OCI-LY7 (cell line): ENCODE measurements around the gene GALK1. TPM values are rescaled to one million over a fixed set of nuclear protein-coding genes. Genes with fewer than 3 reads are reported as not detected.

Experiments used
- Bru-seq: library from RNA; stranded (reverse); fragments of 400-500 nt; gene quantifications from one replicate; lab custom pipeline; 2021; lab: Mats Ljungman, UMichigan
- BruChase-seq, 2 experiments: library from RNA; stranded (reverse); fragments of 400-500 nt; gene quantifications; one replicate each; lab custom pipeline; 2021; lab: Mats Ljungman, UMichigan
- BruUV-seq: library from RNA; stranded (reverse); fragments of 400-500 nt; replicated peaks from 2 replicates; lab custom pipeline; 2021; lab: Mats Ljungman, UMichigan
- CTCF ChIA-PET: fragments of 300-600 bp; sonication (Branson Sonifier 250); formaldehyde crosslinking; loops from one replicate; lab custom pipeline; 2022; ENCODE audit warnings: antibody characterized with exemption; ENCODE audit not compliant: unreplicated experiment; lab: Charles Lee
- POLR2A ChIA-PET: fragments of 300-600 bp; sonication (Branson Sonifier 250); formaldehyde crosslinking; loops from one replicate; lab custom pipeline; 2022; ENCODE audit warnings: antibody characterized with exemption; lab: Charles Lee
- DNase-seq: peaks from one replicate; pipeline ENCODE4 v3.0.0-alpha.2; 2015; ENCODE audit warnings: low spot score
- H2AFZ ChIP-seq: fragments of 200-600 bp; sonication (generic), shearing (Covaris generic); 2 replicates; pipeline ENCODE4 v1.6.1; 2014; ENCODE audit warnings: mild to moderate bottlenecking, antibody characterized with exemption, low read length, moderate library complexity
- H3K27ac ChIP-seq: fragments of 200-600 bp; sonication (generic); 2 replicates; pipeline ENCODE4 v1.5.1; 2014; ENCODE audit warnings: mixed run types, low read depth, mild to moderate bottlenecking, moderate library complexity, low read length, inconsistent platforms; ENCODE audit not compliant: poor library complexity, severe bottlenecking
- H3K36me3 ChIP-seq: fragments of 200-600 bp; sonication (generic); 2 replicates; pipeline ENCODE4 v1.6.1; 2014; ENCODE audit warnings: mild to moderate bottlenecking, antibody characterized with exemption, low read length, moderate library complexity, mixed read lengths; ENCODE audit not compliant: insufficient read depth
- H3K4me1 ChIP-seq: fragments of 200-600 bp; sonication (generic); 2 replicates; pipeline ENCODE4 v1.5.1; 2014; ENCODE audit warnings: mild to moderate bottlenecking, low read length; ENCODE audit not compliant: insufficient read depth, poor library complexity, severe bottlenecking
- H3K4me2 ChIP-seq: fragments of 200-600 bp; sonication (generic); 2 replicates; pipeline ENCODE4 v1.6.1; 2014; ENCODE audit warnings: mild to moderate bottlenecking, low read length
- H3K4me3 ChIP-seq: fragments of 200-600 bp; sonication (generic); 2 replicates; pipeline ENCODE4 v1.5.1; 2014; ENCODE audit warnings: mild to moderate bottlenecking, low read depth, low read length; ENCODE audit not compliant: poor library complexity, severe bottlenecking
- H3K79me2 ChIP-seq: fragments of 200-600 bp; sonication (generic); 2 replicates; pipeline ENCODE4 v1.6.1; 2016; ENCODE audit warnings: low read depth, mild to moderate bottlenecking, low read length, moderate library complexity, mixed read lengths; ENCODE audit not compliant: insufficient read depth
- H3K9me2 ChIP-seq: fragments of 200-600 bp; sonication (generic); 2 replicates; pipeline ENCODE4 v1.6.1; 2016; ENCODE audit warnings: mild to moderate bottlenecking, low read length, mixed read lengths; ENCODE audit not compliant: insufficient read depth
- H3K9me3 ChIP-seq: fragments of 200-600 bp; sonication (generic); 2 replicates; pipeline ENCODE4 v1.6.1; 2014; ENCODE audit warnings: mild to moderate bottlenecking, mixed run types, low read length, mixed read lengths
- H4K20me1 ChIP-seq: fragments of 200-600 bp; sonication (generic); 2 replicates; pipeline ENCODE4 v1.6.1; 2014; ENCODE audit warnings: mild to moderate bottlenecking, antibody characterized with exemption, low read length, moderate library complexity, mixed read lengths; ENCODE audit not compliant: insufficient read depth
- CTCF ChIP-seq: fragments of 200-600 bp; sonication (generic); conservative IDR thresholded peaks from 2 replicates; pipeline ENCODE4 v1.5.1; 2014; ENCODE audit warnings: mild to moderate bottlenecking, antibody characterized with exemption, low read length, moderate library complexity, mixed read lengths
- EZH2phosphoT487 ChIP-seq: fragments of 200-600 bp; sonication (generic); IDR thresholded peaks from 2 replicates; pipeline ENCODE4 v1.6.1; 2018; ENCODE audit warnings: low read depth, borderline replicate concordance, mild to moderate bottlenecking, mixed run types, antibody characterized with exemption, low read length, moderate library complexity, mixed read lengths
- intact Hi-C: fragments of 100-400 bp; cut with micrococcal nuclease; formaldehyde crosslinking; loops from one replicate; pipeline ENCODE4 v1.10.0; 2022; ENCODE audit not compliant: unreplicated experiment
- long read RNA-seq: library from polyadenylated mRNA; stranded (forward); transcript quantifications from one replicate; pipeline ENCODE4 v2.0.0, GENCODE V29; 2022
- total RNA-seq, 2 experiments: library from RNA; depleted of rRNA in 1 of 2; stranded (reverse); fragments of >200 nt in 1 of 2; shearing (Covaris generic) in 1 of 2; gene quantifications; 2 replicates each; pipeline ENCODE4 v1.2.3, GENCODE V29; 2014 to 2022

Gene GALK1
- total RNA-seq (2014; rRNA removed; shearing (Covaris generic)), result 88.2 and 99.4 TPM in 2 replicates
- total RNA-seq (2022), result 74.8 and 76.5 TPM in 2 replicates
- percentile 43 among the genes with signal in this experiment for Bru-seq, nascent RNA
- BruChase-seq, experiment 1, labeled RNA remaining after a 6-hour chase, result percentile 39 among the genes with signal in this experiment
- percentile 41 among the genes with signal in this experiment for BruChase-seq, experiment 2, labeled RNA remaining after a 2-hour chase
- long read RNA-seq, transcript GALK1-205 (8 exons, 1,866 nt), result major isoform, 106 of 139 reads
- long read RNA-seq, partial matches to known transcripts, result 18 of 139 reads
- long read RNA-seq, other reads (novel, unspliced or antisense), result 12 of 139 reads

GRCh38 chr17:75764711-75765421 is at the start of gene GALK1:
Gene GALK1, minus strand, starts transcription at chr17:75765192. Its CDS starts 56 bp downstream, at chr17:75765136.
- H3K79me2 ChIP-seq, result no peaks in the 10 kb centered on the region
- CTCF ChIA-PET, result interaction anchor here (0.9 to 3.1 kb wide), 4 partner anchors 12 to 82 kb away, joined by 3 to 15 read pairs (median 5); partner anchors contain the start of gene UNK
- H4K20me1 ChIP-seq, result no peaks in the 10 kb centered on the region
- POLR2A ChIA-PET, result interaction anchor here (0.6 to 3.0 kb wide), 11 partner anchors 9 to 138 kb away, joined by 3 to 12 read pairs (median 8); partner anchors contain the start of gene UNK
- no TSS peak for BruUV-seq
- H3K9me2 ChIP-seq, result no peaks in the 10 kb centered on the region
- H3K9me3 ChIP-seq, result no peaks in the 10 kb centered on the region
- H2AFZ ChIP-seq, result peak within 1 kb of the TSS; percentile 81
- peak; percentile 91 for DNase-seq
- peak within 1 kb of the TSS; percentile 91 for H3K4me2 ChIP-seq
- intact Hi-C loops, result loop anchor here (1.0 kb wide), 3 partner anchors 14 to 83 kb away; a partner anchor contains a TSS
- H3K27ac ChIP-seq, result peak within 1 kb of the TSS; percentile 22
- H3K36me3 ChIP-seq, result 0 out of 2 replicates have a peak, but pooled peaks cover 4% of the 10 kb centered on the region
- peaks cover 18% of the 10 kb centered on the region for H3K4me1 ChIP-seq
- TF ChIP-seq EZH2phosphoT487 (no peak), CTCF (peak; percentile 48)
- H3K4me3 ChIP-seq, result peak within 1 kb of the TSS; percentile 75

GRCh38 chr17:75814021-75814395 is 49.0 kb upstream of the GALK1 start:
- no peak overlapping the region for H2AFZ ChIP-seq
- no peak overlapping the region for H3K4me2 ChIP-seq
- peaks cover 90% of the 10 kb centered on the region for H3K36me3 ChIP-seq
- no peaks in the 10 kb centered on the region for H3K4me1 ChIP-seq
- intact Hi-C loops, result no loop called here
- no TSS peak for BruUV-seq
- TF ChIP-seq EZH2phosphoT487, result no peak
- TF ChIP-seq CTCF, result no peak
- ChIA-PET POLR2A (interaction anchor here (1.0 kb wide), 1 partner anchor 28 kb away, joined by 3 read pairs; no protein-coding TSS in a partner anchor), CTCF (no interaction called here)
- no peaks in the 10 kb centered on the region for H3K79me2 ChIP-seq
- no peaks in the 10 kb centered on the region for H3K9me3 ChIP-seq
- no peak overlapping the region for H3K4me3 ChIP-seq
- no peaks in the 10 kb centered on the region for H4K20me1 ChIP-seq
- H3K27ac ChIP-seq, result no peak overlapping the region
- DNase-seq, result no peak
- no peaks in the 10 kb centered on the region for H3K9me2 ChIP-seq
